Epidermal melanocyte (primary cell): Measurements from ENCODE around the gene GRM7.

Experiments
- DNase-seq: peaks from one replicate; pipeline ENCODE4 v3.0.0; 2011; ENCODE audit warnings: low spot score; ENCODE audit not compliant: insufficient read length

GRM7 gene

GRCh38 chr3:7637694-7638093, 776.8 kb downstream of the GRM7 start:
- DNase-seq, result no peak

- DNase-seq, result no peak
Measured at GRCh38 chr3:7638103-7638502, 777.2 kb downstream of the GRM7 start.

- DNase-seq, result no peak
Measured at GRCh38 chr3:7640787-7641186, 779.9 kb downstream of the GRM7 start.

- DNase-seq, result no peak
Measured at GRCh38 chr3:7646851-7647250, 785.9 kb downstream of the GRM7 start.

- no peak for DNase-seq
Measured at GRCh38 chr3:7650466-7650865, 789.6 kb downstream of the GRM7 start.

- no peak for DNase-seq
Measured at GRCh38 chr3:7651274-7651673, 790.4 kb downstream of the GRM7 start.

GRCh38 chr3:7657214-7658112, 796.5 kb downstream of the GRM7 start:
- DNase-seq, result no peak

- DNase-seq, result no peak
Measured at GRCh38 chr3:7658294-7658693, 797.4 kb downstream of the GRM7 start.

- DNase-seq, result no peak
Measured at GRCh38 chr3:7659079-7659478, 798.2 kb downstream of the GRM7 start.

- no peak for DNase-seq
Measured at GRCh38 chr3:7663771-7664170, 802.9 kb downstream of the GRM7 start.

- no peak for DNase-seq
Measured at GRCh38 chr3:7667774-7668173, 806.9 kb downstream of the GRM7 start.

- no peak for DNase-seq
Measured at GRCh38 chr3:7669641-7670040, 808.7 kb downstream of the GRM7 start.

GRCh38 chr3:7678521-7678920, 817.6 kb downstream of the GRM7 start:
- DNase-seq, result no peak

- no peak for DNase-seq
Measured at GRCh38 chr3:7682822-7683229, 821.9 kb downstream of the GRM7 start.

GRCh38 chr3:7683426-7683825, 822.5 kb downstream of the GRM7 start:
- DNase-seq, result no peak

- DNase-seq, result no peak
Measured at GRCh38 chr3:7684182-7684715, 823.3 kb downstream of the GRM7 start.

GRCh38 chr3:7687428-7688147, 826.7 kb downstream of the GRM7 start:
- DNase-seq, result no peak

- no peak for DNase-seq
Measured at GRCh38 chr3:7692866-7693265, 832.0 kb downstream of the GRM7 start.

GRCh38 chr3:7693976-7694375, 833.1 kb downstream of the GRM7 start:
- DNase-seq, result no peak

- no peak for DNase-seq
Measured at GRCh38 chr3:7695049-7695448, 834.1 kb downstream of the GRM7 start.

GRCh38 chr3:7696320-7696719, 835.4 kb downstream of the GRM7 start:
- DNase-seq, result no peak

GRCh38 chr3:7697548-7697947, 836.6 kb downstream of the GRM7 start:
- no peak for DNase-seq
